Measurements from ENCODE around the gene LXN.

The LXN gene

DNA sequence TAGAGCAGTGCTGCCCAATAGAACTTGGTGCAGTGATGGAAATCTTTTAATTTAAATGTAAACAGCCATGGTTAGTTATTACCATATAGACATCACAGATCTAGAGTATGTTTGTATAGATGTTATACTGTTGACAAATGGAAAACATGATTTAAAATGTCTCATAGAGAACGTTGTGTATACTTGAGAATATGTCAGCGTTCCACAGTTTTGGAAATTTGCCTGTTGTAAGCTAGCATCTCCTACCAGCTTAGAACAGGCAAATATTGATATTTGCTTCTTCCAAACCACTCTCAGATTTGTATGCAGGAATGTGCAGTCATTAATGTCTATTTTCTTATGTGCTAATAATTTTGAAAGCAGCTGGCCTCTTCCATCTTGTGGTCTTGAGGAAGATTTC is 8.4 kb upstream of the LXN start:
- no peak for DNase-seq
- H3K4me1 ChIP-seq = no peaks in the 10 kb centered on the region
- H3K27me3 ChIP-seq = no peaks in the 10 kb centered on the region
- TF ChIP-seq, protein P1, sequence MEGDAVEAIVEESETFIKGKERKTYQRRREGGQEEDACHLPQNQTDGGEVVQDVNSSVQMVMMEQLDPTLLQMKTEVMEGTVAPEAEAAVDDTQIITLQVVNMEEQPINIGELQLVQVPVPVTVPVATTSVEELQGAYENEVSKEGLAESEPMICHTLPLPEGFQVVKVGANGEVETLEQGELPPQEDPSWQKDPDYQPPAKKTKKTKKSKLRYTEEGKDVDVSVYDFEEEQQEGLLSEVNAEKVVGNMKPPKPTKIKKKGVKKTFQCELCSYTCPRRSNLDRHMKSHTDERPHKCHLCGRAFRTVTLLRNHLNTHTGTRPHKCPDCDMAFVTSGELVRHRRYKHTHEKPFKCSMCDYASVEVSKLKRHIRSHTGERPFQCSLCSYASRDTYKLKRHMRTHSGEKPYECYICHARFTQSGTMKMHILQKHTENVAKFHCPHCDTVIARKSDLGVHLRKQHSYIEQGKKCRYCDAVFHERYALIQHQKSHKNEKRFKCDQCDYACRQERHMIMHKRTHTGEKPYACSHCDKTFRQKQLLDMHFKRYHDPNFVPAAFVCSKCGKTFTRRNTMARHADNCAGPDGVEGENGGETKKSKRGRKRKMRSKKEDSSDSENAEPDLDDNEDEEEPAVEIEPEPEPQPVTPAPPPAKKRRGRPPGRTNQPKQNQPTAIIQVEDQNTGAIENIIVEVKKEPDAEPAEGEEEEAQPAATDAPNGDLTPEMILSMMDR (IDR thresholded peaks at IDR 0.05; ENCODE audit: low read depth, low read length) = no peak
- H3K36me3 ChIP-seq = peaks cover 34% of the 10 kb centered on the region
- H3K9me3 ChIP-seq = no peaks in the 10 kb centered on the region
- no peak overlapping the region for H3K4me3 ChIP-seq (ENCODE audit: low read depth, low read length)

DNA sequence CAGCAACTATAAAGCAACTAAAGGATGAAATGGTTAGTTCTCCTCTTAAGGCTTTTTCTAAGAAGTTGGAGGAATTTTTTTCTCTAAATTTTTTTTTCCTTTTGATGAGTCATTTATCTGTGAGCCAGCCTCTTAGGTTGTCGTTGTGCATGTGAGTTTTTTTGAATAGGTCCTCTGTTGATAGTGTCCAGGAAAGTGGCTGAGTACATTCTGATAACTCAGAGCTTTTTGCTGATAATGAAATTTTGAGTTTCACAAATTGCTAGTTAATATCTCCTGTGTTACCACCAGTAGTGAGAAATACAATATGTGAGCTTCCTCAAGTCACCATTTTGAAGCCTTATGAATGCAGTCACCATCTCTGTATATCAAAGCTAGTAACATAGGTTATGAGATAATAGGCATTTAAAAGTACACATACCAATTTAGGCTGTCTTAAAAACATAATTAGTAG is 7.1 kb upstream of the LXN start:
- Histone ChIP-seq H3K4me1 (no peaks in the 10 kb centered on the region), H3K27me3 (no peaks in the 10 kb centered on the region), H3K36me3 (peaks cover 26% of the 10 kb centered on the region), H3K4me3 (ENCODE audit: low read depth, low read length) (no peak overlapping the region), H3K9me3 (no peaks in the 10 kb centered on the region)
- DNase-seq = no peak
- TF ChIP-seq, protein P1 (IDR thresholded peaks at IDR 0.05; ENCODE audit: low read depth, low read length) = no peak

DNA sequence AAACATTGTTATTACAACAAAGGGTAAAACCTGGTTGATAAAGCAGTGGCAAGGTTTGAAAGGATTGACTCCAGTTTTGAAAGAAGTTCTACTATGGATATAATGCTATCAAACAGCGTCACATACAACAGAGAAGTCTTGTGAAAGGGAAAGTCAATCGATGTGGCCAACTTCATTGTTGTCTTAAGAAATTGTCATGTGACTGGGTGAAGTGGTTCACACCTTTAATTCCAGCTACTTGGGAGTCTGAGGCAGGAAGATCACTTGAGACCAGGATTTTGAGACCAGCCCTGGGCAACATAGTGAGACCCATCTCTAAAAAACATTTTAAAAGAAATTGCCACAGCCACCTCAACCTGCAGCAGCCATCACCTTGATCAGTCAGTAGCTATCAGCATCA is 6.2 kb upstream of the LXN start:
- DNase-seq = no peak
- no peaks in the 10 kb centered on the region for H3K4me1 ChIP-seq
- TF ChIP-seq, protein P1 (IDR thresholded peaks at IDR 0.05; ENCODE audit: low read depth, low read length) = no peak
- no peaks in the 10 kb centered on the region for H3K27me3 ChIP-seq
- no peak overlapping the region for H3K4me3 ChIP-seq (ENCODE audit: low read depth, low read length)
- no peaks in the 10 kb centered on the region for H3K9me3 ChIP-seq
- H3K36me3 ChIP-seq = peaks cover 22% of the 10 kb centered on the region

DNA sequence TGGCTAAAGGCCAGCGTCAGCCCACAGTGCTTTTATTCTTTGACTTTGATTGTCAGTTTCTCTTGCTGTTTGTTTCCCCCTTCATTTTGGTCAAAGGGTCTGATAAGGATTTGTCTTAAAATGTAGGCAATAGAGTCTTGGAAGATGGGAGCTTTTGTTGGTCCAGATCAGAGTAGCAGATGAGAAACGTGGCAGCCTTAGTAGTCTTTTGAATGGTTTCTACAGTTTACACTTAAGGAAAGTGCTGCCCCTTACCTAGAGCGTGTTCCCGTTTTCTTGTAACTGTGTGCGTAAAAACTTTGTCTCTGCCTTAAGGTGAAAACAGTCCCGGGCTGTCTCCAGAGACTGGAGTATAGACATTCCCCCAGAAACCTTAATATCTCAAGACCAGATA is 630 bp downstream of the LXN start:
- Histone ChIP-seq H3K27me3 (no peaks in the 10 kb centered on the region), H3K4me3 (ENCODE audit: low read depth, low read length) (no peak overlapping the region), H3K36me3 (peaks cover 38% of the 10 kb centered on the region), H3K4me1 (no peaks in the 10 kb centered on the region), H3K9me3 (no peaks in the 10 kb centered on the region)
- TF ChIP-seq, protein P1 (IDR thresholded peaks at IDR 0.05; ENCODE audit: low read depth, low read length) = no peak
- DNase-seq = no peak

DNA sequence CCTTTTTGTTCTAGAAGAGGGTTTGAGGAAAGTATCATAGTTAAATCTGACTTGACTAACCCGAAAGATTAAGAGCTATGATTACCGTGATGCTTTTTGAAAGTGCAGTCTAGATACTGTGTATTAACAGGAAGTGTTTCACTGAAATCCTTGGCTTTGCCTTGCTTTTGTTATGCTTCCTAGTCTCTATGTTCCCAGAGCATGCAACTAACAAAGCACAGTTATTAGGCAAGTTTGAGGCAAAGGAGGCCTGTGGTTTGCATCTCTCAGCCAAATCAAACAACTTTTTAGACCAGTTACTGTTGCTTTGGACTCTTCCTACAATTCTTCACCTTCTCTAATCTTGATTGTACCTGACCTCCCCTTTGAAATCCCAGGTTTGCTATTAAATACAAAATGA is 3.9 kb downstream of the LXN start:
- no peak overlapping the region for H3K4me3 ChIP-seq (ENCODE audit: low read depth, low read length)
- H3K36me3 ChIP-seq = peaks cover 66% of the 10 kb centered on the region
- TF ChIP-seq, protein P1 (IDR thresholded peaks at IDR 0.05; ENCODE audit: low read depth, low read length) = no peak
- no peaks in the 10 kb centered on the region for H3K9me3 ChIP-seq
- no peaks in the 10 kb centered on the region for H3K4me1 ChIP-seq
- no peaks in the 10 kb centered on the region for H3K27me3 ChIP-seq
- DNase-seq = no peak

DNA sequence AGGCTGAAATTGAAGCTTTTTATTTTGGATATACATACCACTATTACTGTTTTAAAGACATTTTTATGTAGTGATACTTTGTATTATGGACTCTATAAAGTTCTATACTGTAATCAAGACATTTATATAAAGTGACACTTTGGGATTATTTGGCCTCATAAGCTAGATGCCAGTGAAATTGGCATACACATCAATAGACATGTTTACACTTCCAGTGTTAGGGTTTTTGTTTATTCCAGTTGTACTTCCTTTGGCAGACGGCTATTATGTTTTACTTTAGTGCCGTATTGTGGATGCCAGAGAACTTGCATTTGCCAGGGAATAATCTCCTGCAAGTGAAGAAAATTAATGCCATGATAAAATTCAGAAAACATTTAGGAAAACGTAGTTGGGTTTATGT is 6.0 kb downstream of the LXN start:
- Histone ChIP-seq H3K9me3 (no peaks in the 10 kb centered on the region), H3K27me3 (no peaks in the 10 kb centered on the region), H3K4me3 (ENCODE audit: low read depth, low read length) (no peak overlapping the region), H3K36me3 (peaks cover 71% of the 10 kb centered on the region), H3K4me1 (no peaks in the 10 kb centered on the region)
- TF ChIP-seq, protein P1 (IDR thresholded peaks at IDR 0.05; ENCODE audit: low read depth, low read length) = no peak
- no peak for DNase-seq
